ENCODE data around the gene GOLM1.

DNA sequence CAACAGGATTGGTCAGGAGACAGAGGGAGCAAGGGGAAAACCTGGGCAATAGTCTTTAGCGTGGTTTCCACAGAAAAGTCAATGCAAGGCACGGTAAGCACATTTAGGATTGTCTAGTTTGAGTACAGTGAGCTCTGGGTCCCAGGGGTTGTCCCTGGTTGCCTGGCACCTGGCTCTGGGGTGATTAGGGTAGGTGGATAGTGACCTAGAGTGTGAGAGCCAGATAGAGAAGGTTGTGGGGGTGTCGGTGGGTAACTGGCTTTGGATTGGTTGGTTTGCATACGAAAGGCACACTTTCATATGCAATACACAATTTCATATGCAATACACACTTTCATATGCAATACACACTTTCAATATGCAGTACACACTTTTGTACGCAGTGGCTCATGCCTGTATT is 20.1 kb upstream of the GOLM1 start:
- TF ChIP-seq EZH2phosphoT487 (IDR thresholded peaks at IDR 0.05; ENCODE audit: insufficient read depth, low read depth) (no peak), EZH2 (IDR thresholded peaks at IDR 0.05; ENCODE audit: insufficient read depth, poor library complexity, severe bottlenecking) (no peak)
